K562 (cell line): ENCODE measurements around the gene TAF11L2. TPM values are rescaled to one million over a fixed set of nuclear protein-coding genes. Genes with fewer than 3 reads are reported as not detected.

Experiments used
- ATAC-seq: fragments of 200-7000 bp; cut with Tn5 transposase; 3 replicates; pipeline ENCODE4 v1.9.1; 2020; ENCODE audit warnings: moderate library complexity
- BruUV-seq: library from RNA; stranded (reverse); fragments of 400-500 nt; replicated peaks from 2 replicates; lab custom pipeline; 2021; lab: Mats Ljungman, UMichigan
- CTCF ChIA-PET: fragments of 300-600 bp; formaldehyde crosslinking; extraction: SDS; loops from one replicate; lab custom pipeline; 2021; ENCODE audit warnings: low intra/inter-chr PET ratio; lab: Yijun Ruan, JAX
- POLR2A ChIA-PET: fragments of 300-600, 350-650 bp; sonication (Branson Sonifier 250); formaldehyde crosslinking; extraction: SDS; loops from one replicate; lab custom pipeline; 2021; ENCODE audit warnings: antibody characterized with exemption, inconsistent platforms; lab: Yijun Ruan, JAX
- DNase-seq, 4 experiments: peaks; one replicate each; pipeline versions ENCODE4 v3.0.0 to v3.0.0-alpha.2; 2011 to 2018; ENCODE audit warnings: low spot score in 3 of 4, mixed read lengths in 3 of 4; ENCODE audit errors: extremely low read depth in 1 of 4
- FAIRE-seq: peaks from 2 replicates; lab custom pipeline; 2011; peaks lifted over from hg19 to GRCh38; lab: Jason Lieb, UNC
- H2AFZ ChIP-seq: 2 replicates; pipeline ENCODE4 v1.6.0; 2011; ENCODE audit warnings: low read depth, low read length, control low read depth, inconsistent platforms
- H3K27ac ChIP-seq: fragments of 200-600 bp; 3 replicates; pipeline ENCODE4 v1.8.0; 2011; ENCODE audit warnings: low read depth, mild to moderate bottlenecking, control low read depth, inconsistent platforms, low read length, moderate library complexity, mixed read lengths; ENCODE audit errors: extremely low read depth
- H3K27me3 ChIP-seq, 2 experiments: fragments of 300-600 bp in 1 of 2; 2 replicates in 1 of 2; 3 replicates in 1 of 2; pipeline versions ENCODE4 v1.6.0 to v1.8.0; 2011; ENCODE audit warnings: inconsistent platforms in 2 of 2, low read length in 2 of 2, mild to moderate bottlenecking in 1 of 2, mixed read lengths in 1 of 2, moderate library complexity in 1 of 2; ENCODE audit not compliant: control insufficient read depth in 2 of 2, insufficient read depth in 2 of 2
- H3K36me3 ChIP-seq: fragments of 300-600 bp; 3 replicates; pipeline ENCODE4 v1.8.0; 2011; ENCODE audit warnings: mild to moderate bottlenecking, low read length, inconsistent platforms; ENCODE audit not compliant: control insufficient read depth, insufficient read depth
- H3K4me1 ChIP-seq, 2 experiments: fragments of 200-600 bp in 1 of 2; replicated peaks in 1 of 2; 2 replicates in 1 of 2; 3 replicates in 1 of 2; pipeline versions ENCODE4 v1.5.1 to v1.8.0; 2011; ENCODE audit warnings: inconsistent platforms in 2 of 2, low read length in 2 of 2, mild to moderate bottlenecking in 1 of 2, mixed read lengths in 1 of 2, moderate library complexity in 1 of 2; ENCODE audit not compliant: control insufficient read depth in 2 of 2, insufficient read depth in 2 of 2
- H3K4me2 ChIP-seq: 2 replicates; pipeline ENCODE4 v1.6.1; 2011; ENCODE audit warnings: low read length, control low read depth, inconsistent platforms, mixed read lengths; ENCODE audit not compliant: insufficient read depth
- H3K4me3 ChIP-seq: fragments of 200-600 bp; sonication (generic), shearing (Covaris generic); 2 replicates; pipeline ENCODE4 v1.5.1; 2016; ENCODE audit warnings: control low read depth, inconsistent platforms
- H3K79me2 ChIP-seq: fragments of 200-600 bp; 3 replicates; pipeline ENCODE4 v1.8.0; 2011; ENCODE audit warnings: low read length, inconsistent platforms; ENCODE audit not compliant: control insufficient read depth, insufficient read depth
- H3K9ac ChIP-seq, 2 experiments: 2 replicates each; pipeline versions ENCODE4 v1.6.0 to v1.6.1; 2011; ENCODE audit warnings: low read depth in 2 of 2, low read length in 2 of 2, control low read depth in 1 of 2, inconsistent platforms in 1 of 2, mild to moderate bottlenecking in 1 of 2, mixed read lengths in 1 of 2; ENCODE audit not compliant: insufficient read depth in 1 of 2
- H3K9me1 ChIP-seq: one replicate; pipeline ENCODE4 v1.6.0; 2011; ENCODE audit warnings: inconsistent platforms, mild to moderate bottlenecking, low read length, moderate library complexity; ENCODE audit not compliant: control insufficient read depth, insufficient read depth
- H3K9me3 ChIP-seq: replicated peaks from 2 replicates; pipeline ENCODE4 v1.5.1; 2011; ENCODE audit warnings: low read depth, low read length, inconsistent platforms; ENCODE audit not compliant: control insufficient read depth, insufficient read depth
- H4K20me1 ChIP-seq: replicated peaks from 2 replicates; pipeline ENCODE4 v1.6.1; 2011; ENCODE audit warnings: low read length, inconsistent platforms, mixed read lengths; ENCODE audit not compliant: control insufficient read depth, insufficient read depth
- BRF1 ChIP-seq: IDR thresholded peaks from 3 replicates; pipeline ENCODE4 v1.6.1; 2011; ENCODE audit warnings: borderline replicate concordance, mild to moderate bottlenecking; ENCODE audit not compliant: insufficient read length; ENCODE audit errors: extremely low read depth
- CHD4 ChIP-seq: fragments of 200-600 bp; sonication (generic); IDR thresholded peaks from 3 replicates; pipeline ENCODE4 v1.6.1; 2012; ENCODE audit warnings: low read depth, mild to moderate bottlenecking, mixed read lengths, low read length, inconsistent platforms; ENCODE audit not compliant: insufficient read depth, insufficient replicate concordance, poor library complexity, severe bottlenecking
- HLTF ChIP-seq: fragments of 450-650 bp; IDR thresholded peaks from 2 replicates; pipeline ENCODE4 v1.6.1; 2016
- HNRNPL ChIP-seq: fragments of 200-400 bp; formaldehyde crosslinking; IDR thresholded peaks from 2 replicates; pipeline ENCODE4 v1.6.1; 2017; ENCODE audit warnings: low read depth, mild to moderate bottlenecking, low read length
- KAT7 ChIP-seq: sonication (generic); formaldehyde crosslinking; IDR thresholded peaks from 2 replicates; pipeline ENCODE4 v1.8.0; 2022; ENCODE audit warnings: missing genetic modification reagents, mild to moderate bottlenecking, borderline replicate concordance
- PRPF4 ChIP-seq: fragments of 200-400 bp; formaldehyde crosslinking; IDR thresholded peaks from one replicate; pipeline ENCODE4 v1.6.1; 2017; ENCODE audit warnings: low read length, low read depth, mild to moderate bottlenecking; ENCODE audit not compliant: insufficient read depth, poor library complexity, severe bottlenecking
- RBM22 ChIP-seq: fragments of 200-400 bp; formaldehyde crosslinking; IDR thresholded peaks from 2 replicates; pipeline ENCODE4 v1.6.1; 2018; ENCODE audit warnings: low read length, low read depth; ENCODE audit not compliant: poor library complexity, severe bottlenecking
- RCOR1 ChIP-seq, 2 experiments: IDR thresholded peaks; 2 replicates each; pipeline ENCODE4 v1.6.1; 2012; ENCODE audit warnings: low read depth in 2 of 2, low read length in 2 of 2, borderline replicate concordance in 1 of 2, improper control_type of control experiment in 1 of 2
- SNRNP70 ChIP-seq: fragments of 200-400 bp; formaldehyde crosslinking; optimal IDR thresholded peaks from 2 replicates; pipeline ENCODE3; 2017; ENCODE audit warnings: low read depth, low read length
- SOX6 ChIP-seq: fragments of 450-650 bp; IDR thresholded peaks from 2 replicates; pipeline ENCODE4 v1.6.1; 2014; ENCODE audit warnings: mild to moderate bottlenecking
- THAP7 ChIP-seq: fragments of 250-450 bp; sonication (Bioruptor Pico); IDR thresholded peaks from 2 replicates; pipeline ENCODE4 v1.5.0; 2021
- WHSC1 ChIP-seq: IDR thresholded peaks from one replicate; pipeline ENCODE4 v1.6.1; 2012; ENCODE audit warnings: low read length, control low read depth, inconsistent platforms
- ZBTB34 ChIP-seq: fragments of 250-450 bp; sonication (Bioruptor Pico); IDR thresholded peaks from 2 replicates; pipeline ENCODE4 v1.8.0; 2021; ENCODE audit warnings: mild to moderate bottlenecking, moderate library complexity
- ZNF143 ChIP-seq: sonication (generic); formaldehyde crosslinking; IDR thresholded peaks from 2 replicates; pipeline ENCODE4 v1.9.0; 2022; ENCODE audit warnings: mild to moderate bottlenecking, missing genetic modification reagents
- ZNF146 ChIP-seq: IDR thresholded peaks from one replicate; pipeline ENCODE4 v1.6.1; 2018; ENCODE audit warnings: missing compliant biosample characterization; ENCODE audit not compliant: unreplicated experiment
- ZNF445 ChIP-seq: fragments of 250-450 bp; sonication (Bioruptor Pico); IDR thresholded peaks from 2 replicates; pipeline ENCODE4 v1.4.0; 2020; ENCODE audit warnings: low read depth, mild to moderate bottlenecking, moderate library complexity
- ZNF507 ChIP-seq: conservative IDR thresholded peaks from 2 replicates; pipeline ENCODE4 v1.6.1; 2017; ENCODE audit warnings: missing genetic modification characterization, missing compliant biosample characterization
- WGBS: fragments of 100-300 bp; shearing (Covaris generic); methylation state at CpG from one replicate; pipeline ENCODE4 v1.1.6; 2016; ENCODE audit warnings: low coverage, mixed read lengths; ENCODE audit not compliant: insufficient coverage; ENCODE audit errors: missing lambda C conversion rate; 5-methylcytosine and 5-hydroxymethylcytosine counted together
- in situ Hi-C: fragments of 300-500 bp; cut with MboI; formaldehyde crosslinking; loops from 4 replicates; pipeline ENCODE4 v1.15.0; 2018; ENCODE audit warnings: inconsistent platforms, mixed read lengths
- intact Hi-C: fragments of 100-400 bp; cut with micrococcal nuclease; formaldehyde crosslinking; loops from 2 replicates; pipeline ENCODE4 v1.14.2; 2022
- polyA plus RNA-seq, 8 experiments: library from polyadenylated mRNA; depleted of rRNA in 4 of 8; stranded (reverse) in 5 of 8; unstranded in 3 of 8; fragments of >200 nt; fragmentation: Nextera tagmentation in 2 of 8; fragmentation: Illumina TruSeq in 1 of 8; extraction: Ambion mirVana in 2 of 8; extraction: Trizol in 1 of 8; gene quantifications; 2 replicates each; pipeline versions ENCODE4 v1.2.1 to v1.2.3, GENCODE V29; 2011 to 2014; ENCODE audit warnings: inconsistent platforms in 1 of 8, missing spikeins in 1 of 8
- total RNA-seq, 7 experiments: library from RNA; depleted of rRNA in 6 of 7; stranded (reverse); fragments of >200 nt in 6 of 7; fragmentation: Illumina TruSeq in 2 of 7; extraction: Trizol in 2 of 7; gene quantifications; 2 replicates each; pipeline versions ENCODE4 v1.2.1 to v1.2.3, GENCODE V29; 2011 to 2021; ENCODE audit warnings: low replicate concordance in 1 of 7
- TF ChIP-seq, protein P1 (sequence below), 2 experiments: IDR thresholded peaks; 2 replicates each; pipeline ENCODE4 v1.6.1; 2012; ENCODE audit warnings: improper control_type of control experiment in 2 of 2, low read depth in 2 of 2, low read length in 2 of 2, borderline replicate concordance in 1 of 2

The TAF11L2 gene
- total and polyA plus RNA-seq, 9 of the 15 experiments (the other 6 are each of a cell fraction or from before 2014, with no cell fraction given), result not detected

GRCh38 chr5:17481378-17481777 lies 16.7 kb upstream of the TAF11L2 start (continued):
- no peak for TF ChIP-seq THAP7 (CRISPR knock-in tag)
- TF ChIP-seq, protein P1, sequence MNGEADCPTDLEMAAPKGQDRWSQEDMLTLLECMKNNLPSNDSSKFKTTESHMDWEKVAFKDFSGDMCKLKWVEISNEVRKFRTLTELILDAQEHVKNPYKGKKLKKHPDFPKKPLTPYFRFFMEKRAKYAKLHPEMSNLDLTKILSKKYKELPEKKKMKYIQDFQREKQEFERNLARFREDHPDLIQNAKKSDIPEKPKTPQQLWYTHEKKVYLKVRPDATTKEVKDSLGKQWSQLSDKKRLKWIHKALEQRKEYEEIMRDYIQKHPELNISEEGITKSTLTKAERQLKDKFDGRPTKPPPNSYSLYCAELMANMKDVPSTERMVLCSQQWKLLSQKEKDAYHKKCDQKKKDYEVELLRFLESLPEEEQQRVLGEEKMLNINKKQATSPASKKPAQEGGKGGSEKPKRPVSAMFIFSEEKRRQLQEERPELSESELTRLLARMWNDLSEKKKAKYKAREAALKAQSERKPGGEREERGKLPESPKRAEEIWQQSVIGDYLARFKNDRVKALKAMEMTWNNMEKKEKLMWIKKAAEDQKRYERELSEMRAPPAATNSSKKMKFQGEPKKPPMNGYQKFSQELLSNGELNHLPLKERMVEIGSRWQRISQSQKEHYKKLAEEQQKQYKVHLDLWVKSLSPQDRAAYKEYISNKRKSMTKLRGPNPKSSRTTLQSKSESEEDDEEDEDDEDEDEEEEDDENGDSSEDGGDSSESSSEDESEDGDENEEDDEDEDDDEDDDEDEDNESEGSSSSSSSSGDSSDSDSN (IDR thresholded peaks at IDR 0.05; ENCODE audit: borderline replicate concordance in 1 of 2, low read depth in 2 of 2, low read length in 2 of 2), result no peak
- no peak for TF ChIP-seq ZNF146 (CRISPR knock-in tag)

DNA sequence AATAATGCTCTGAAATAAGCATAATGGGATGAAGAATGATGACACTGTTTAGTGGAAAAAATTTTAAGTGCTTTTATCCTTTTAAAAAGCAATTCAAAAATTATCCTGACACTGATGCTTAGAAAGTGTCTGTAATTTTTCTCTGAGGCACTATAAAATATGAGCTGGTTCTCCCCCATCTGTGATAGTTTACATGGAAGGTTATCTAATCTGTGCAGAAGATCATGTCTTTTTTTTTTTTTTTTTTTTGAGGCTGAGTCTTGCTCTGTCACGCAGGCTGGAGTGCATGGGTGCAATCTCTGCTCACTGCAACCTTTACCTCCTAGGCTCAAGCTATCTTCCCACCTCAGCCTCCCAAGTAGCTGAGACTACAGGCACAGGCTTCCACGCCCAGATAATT lies 15.2 kb upstream of the TAF11L2 start:
- no peaks in the 10 kb centered on the region for H3K9me3 ChIP-seq
- no peaks in the 10 kb centered on the region for H3K27me3 ChIP-seq
- H3K4me1 ChIP-seq, result no peaks in the 10 kb centered on the region
- in situ Hi-C loops (loop anchor here (10.0 to 25.0 kb wide), 2 partner anchors 112 to 830 kb away; partner anchors contain the start of genes TAF11L10, TAF11L8 and TAF11L9), intact Hi-C loops (no loop called here)
- ChIA-PET CTCF (no interaction called here), POLR2A (no interaction called here)
- H4K20me1 ChIP-seq, result no peaks in the 10 kb centered on the region
- H2AFZ ChIP-seq, result no peak overlapping the region
- FAIRE-seq, result no peak
- H3K27ac ChIP-seq, result no peak overlapping the region
- no peaks in the 10 kb centered on the region for H3K79me2 ChIP-seq
- no peak overlapping the region for H3K9ac ChIP-seq
- no peak overlapping the region for H3K4me2 ChIP-seq
- H3K9me1 ChIP-seq, result no peaks in the 10 kb centered on the region
- no peaks in the 10 kb centered on the region for H3K36me3 ChIP-seq
- no peak for ATAC-seq
- no TSS peak for BruUV-seq
- DNase-seq, result no peak
- WGBS, result 0% methylated on average over 1 of the region's 2 CpGs
- H3K4me3 ChIP-seq, result no peak overlapping the region
- TF ChIP-seq RCOR1 (IDR thresholded peaks at IDR 0.05; ENCODE audit: borderline replicate concordance in 1 of 2, low read depth in 2 of 2, low read length in 2 of 2), result peak in 1 of 2 experiments; percentile 30; a peak in 1 of 4 replicates
- TF ChIP-seq WHSC1, result no peak
- TF ChIP-seq HLTF, result no peak
- no peak for TF ChIP-seq BRF1
- no peak for TF ChIP-seq SOX6
- TF ChIP-seq ZNF143 (CRISPR knock-in tag), result no peak
- no peak for TF ChIP-seq KAT7
- TF ChIP-seq ZNF507, result no peak
- TF ChIP-seq PRPF4, result no peak
- no peak for TF ChIP-seq ZNF445
- TF ChIP-seq HNRNPL, result no peak
- no peak for TF ChIP-seq ZBTB34 (CRISPR knock-in tag)
- no peak for TF ChIP-seq RBM22
- TF ChIP-seq CHD4, result no peak
- TF ChIP-seq SNRNP70, result no peak
